ENCODE measurements around the gene ARHGAP11A.

ARHGAP11A gene

DNA sequence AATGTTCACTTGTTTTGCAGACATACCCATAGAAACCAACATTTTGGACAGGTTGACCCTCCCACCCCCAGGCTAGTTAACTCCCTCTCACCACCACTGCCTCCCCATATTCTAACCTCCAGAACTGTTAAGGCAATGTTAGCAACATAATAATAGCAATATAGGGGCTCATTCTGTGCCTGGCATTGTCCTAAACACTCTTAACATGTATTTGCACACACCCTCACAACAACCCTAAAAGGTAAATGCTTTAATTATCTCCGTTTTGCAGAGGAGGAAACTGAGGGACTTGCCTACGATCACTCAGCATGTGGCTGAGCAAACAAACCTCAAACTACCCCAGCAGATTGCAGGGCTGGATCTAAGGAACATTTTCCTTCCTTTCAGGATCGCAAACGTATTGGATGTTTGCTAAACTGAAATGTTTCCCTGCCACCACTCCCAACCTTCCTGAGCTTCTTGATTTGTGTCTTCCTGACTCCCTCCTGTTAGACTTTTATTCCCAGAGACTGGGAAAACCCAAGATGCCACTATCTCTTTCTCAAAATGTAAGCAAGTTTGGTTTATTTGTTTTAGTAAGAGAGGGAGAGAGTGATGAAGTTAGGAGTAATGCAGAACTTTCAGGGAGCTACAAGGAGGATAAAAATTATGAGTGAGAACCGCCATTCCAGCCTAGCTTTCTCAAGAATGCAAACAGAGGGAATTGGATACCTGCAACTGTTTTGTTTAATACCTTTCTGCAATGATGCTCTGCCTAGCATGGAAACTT, 27.5 kb downstream of the ARHGAP11A start:
- Mint-ChIP-seq H3K9me3 (no peaks in the 10 kb centered on the region), H3K27ac (no peak overlapping the region), H3K36me3 (ENCODE audit: low read depth) (no peaks in the 10 kb centered on the region), H3K4me3 (no peak overlapping the region), H3K4me1 (ENCODE audit: low read depth) (peaks cover 6% of the 10 kb centered on the region), H3K27me3 (peaks cover 9% of the 10 kb centered on the region)
- intact Hi-C loops (cut with micrococcal nuclease), result no loop called here

DNA sequence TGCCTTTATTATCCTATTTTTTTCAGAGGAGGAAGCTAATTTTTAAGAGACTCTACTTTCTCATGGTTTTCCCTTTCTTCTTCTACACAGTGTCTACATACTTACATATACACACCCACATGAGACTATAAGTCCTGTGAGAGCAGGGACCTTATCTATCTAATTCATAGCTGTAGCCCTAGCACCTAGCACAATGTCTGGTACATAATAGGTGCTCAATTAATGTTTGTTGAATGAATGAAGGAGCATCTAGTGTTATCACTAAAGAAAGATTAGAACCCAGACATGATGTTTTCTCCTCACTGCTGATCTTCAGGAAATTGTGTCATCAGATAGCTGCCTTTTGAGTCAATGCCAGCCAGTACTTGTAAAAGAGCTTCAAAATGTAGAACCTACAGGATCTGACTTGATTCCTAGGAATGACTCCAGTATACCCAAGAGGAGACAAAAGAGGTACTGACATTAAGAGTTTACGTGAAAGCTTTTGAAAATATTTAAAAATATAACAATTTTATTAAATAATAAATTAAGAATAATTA, 28.7 kb downstream of the ARHGAP11A start:
- Mint-ChIP-seq H3K9me3 (no peaks in the 10 kb centered on the region), H3K27me3 (peaks cover 9% of the 10 kb centered on the region), H3K36me3 (ENCODE audit: low read depth) (peaks cover 4% of the 10 kb centered on the region)

GRCh38 chr15:32646291-32646690, 31.0 kb downstream of the ARHGAP11A start:
- H3K4me1 Mint-ChIP-seq (ENCODE audit: low read depth), result peaks cover 6% of the 10 kb centered on the region
- H3K9me3 Mint-ChIP-seq, result no peaks in the 10 kb centered on the region
- no peak overlapping the region for H3K27ac Mint-ChIP-seq
- peaks cover 4% of the 10 kb centered on the region for H3K36me3 Mint-ChIP-seq (ENCODE audit: low read depth)
- H3K4me3 Mint-ChIP-seq, result no peak overlapping the region
- intact Hi-C loops (cut with micrococcal nuclease), result no loop called here
- H3K27me3 Mint-ChIP-seq, result peaks cover 7% of the 10 kb centered on the region

More for the DNA sequence above, 28.7 kb downstream of the ARHGAP11A start:
- intact Hi-C loops (cut with micrococcal nuclease), result no loop called here
- peaks cover 6% of the 10 kb centered on the region for H3K4me1 Mint-ChIP-seq (ENCODE audit: low read depth)
- no peak overlapping the region for H3K27ac Mint-ChIP-seq
- H3K4me3 Mint-ChIP-seq, result no peak overlapping the region

GRCh38 chr15:32649342-32649741, 34.0 kb downstream of the ARHGAP11A start:
- no peak overlapping the region for H3K27ac Mint-ChIP-seq
- H3K4me3 Mint-ChIP-seq, result no peak overlapping the region
- H3K27me3 Mint-ChIP-seq, result no peaks in the 10 kb centered on the region
- intact Hi-C loops (cut with micrococcal nuclease), result no loop called here
- H3K36me3 Mint-ChIP-seq (ENCODE audit: low read depth), result peaks cover 4% of the 10 kb centered on the region
- H3K9me3 Mint-ChIP-seq, result no peaks in the 10 kb centered on the region
- H3K4me1 Mint-ChIP-seq (ENCODE audit: low read depth), result no peaks in the 10 kb centered on the region

- Mint-ChIP-seq H3K36me3 (ENCODE audit: low read depth) (peaks cover 4% of the 10 kb centered on the region), H3K4me3 (no peak overlapping the region), H3K9me3 (no peaks in the 10 kb centered on the region), H3K27ac (no peak overlapping the region), H3K27me3 (no peaks in the 10 kb centered on the region), H3K4me1 (ENCODE audit: low read depth) (no peaks in the 10 kb centered on the region)
- intact Hi-C loops (cut with micrococcal nuclease), result no loop called here
Measured at GRCh38 chr15:32651229-32651837, 36.0 kb downstream of the ARHGAP11A start.

DNA sequence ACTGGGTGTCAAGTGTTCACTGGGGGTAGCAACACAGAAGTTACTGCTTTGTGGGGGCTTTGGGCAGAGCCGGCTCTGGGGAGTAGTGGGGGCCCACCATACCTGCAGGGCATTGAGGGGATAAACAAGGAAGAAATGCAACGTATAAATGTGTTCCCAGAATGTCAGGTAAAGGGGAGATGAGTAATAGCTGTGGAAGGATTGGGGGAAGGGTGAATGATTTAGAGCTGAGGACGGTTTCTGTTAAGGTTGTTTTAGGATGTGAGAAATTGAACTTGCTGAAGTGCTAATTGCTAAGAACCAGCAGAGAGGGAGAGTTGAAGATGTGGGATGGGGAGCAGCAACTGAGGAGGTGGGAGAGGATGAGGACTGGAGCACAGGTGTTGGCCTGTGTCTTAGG, 36.9 kb downstream of the ARHGAP11A start:
- no peaks in the 10 kb centered on the region for H3K4me1 Mint-ChIP-seq (ENCODE audit: low read depth)
- no peaks in the 10 kb centered on the region for H3K9me3 Mint-ChIP-seq
- H3K36me3 Mint-ChIP-seq (ENCODE audit: low read depth), result peaks cover 4% of the 10 kb centered on the region
- no peaks in the 10 kb centered on the region for H3K27me3 Mint-ChIP-seq
- H3K27ac Mint-ChIP-seq, result no peak overlapping the region
- H3K4me3 Mint-ChIP-seq, result no peak overlapping the region
- intact Hi-C loops (cut with micrococcal nuclease), result no loop called here

DNA sequence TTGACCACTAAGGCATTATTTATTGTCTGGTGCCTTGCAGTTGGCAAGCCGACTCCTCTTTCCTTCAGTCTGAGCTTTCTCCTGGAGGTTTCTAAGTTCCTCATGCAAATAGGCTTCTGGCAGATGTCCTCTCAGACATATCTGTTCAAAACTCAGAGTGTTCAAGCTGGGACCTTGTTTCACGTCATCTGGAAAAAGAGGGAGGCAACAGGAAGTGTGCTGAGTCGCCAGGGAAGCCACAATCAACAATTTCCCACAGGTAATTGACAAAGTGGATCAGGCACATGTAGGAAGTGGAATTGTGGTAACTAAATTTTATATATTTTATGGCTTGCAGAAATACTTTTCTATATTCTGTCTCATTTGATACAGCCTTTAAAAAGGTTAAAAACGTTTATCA, 40.8 kb downstream of the ARHGAP11A start:
- Mint-ChIP-seq H3K4me3 (no peak overlapping the region), H3K27me3 (no peaks in the 10 kb centered on the region), H3K27ac (no peak overlapping the region), H3K36me3 (ENCODE audit: low read depth) (no peaks in the 10 kb centered on the region), H3K4me1 (ENCODE audit: low read depth) (no peaks in the 10 kb centered on the region), H3K9me3 (no peaks in the 10 kb centered on the region)
- intact Hi-C loops (cut with micrococcal nuclease), result no loop called here

GRCh38 chr15:32656496-32656895, 41.2 kb downstream of the ARHGAP11A start:
- intact Hi-C loops (cut with micrococcal nuclease), result no loop called here
- no peak overlapping the region for H3K27ac Mint-ChIP-seq
- H3K27me3 Mint-ChIP-seq, result no peaks in the 10 kb centered on the region
- no peaks in the 10 kb centered on the region for H3K9me3 Mint-ChIP-seq
- H3K4me1 Mint-ChIP-seq (ENCODE audit: low read depth), result no peaks in the 10 kb centered on the region
- H3K36me3 Mint-ChIP-seq (ENCODE audit: low read depth), result no peaks in the 10 kb centered on the region
- no peak overlapping the region for H3K4me3 Mint-ChIP-seq

DNA sequence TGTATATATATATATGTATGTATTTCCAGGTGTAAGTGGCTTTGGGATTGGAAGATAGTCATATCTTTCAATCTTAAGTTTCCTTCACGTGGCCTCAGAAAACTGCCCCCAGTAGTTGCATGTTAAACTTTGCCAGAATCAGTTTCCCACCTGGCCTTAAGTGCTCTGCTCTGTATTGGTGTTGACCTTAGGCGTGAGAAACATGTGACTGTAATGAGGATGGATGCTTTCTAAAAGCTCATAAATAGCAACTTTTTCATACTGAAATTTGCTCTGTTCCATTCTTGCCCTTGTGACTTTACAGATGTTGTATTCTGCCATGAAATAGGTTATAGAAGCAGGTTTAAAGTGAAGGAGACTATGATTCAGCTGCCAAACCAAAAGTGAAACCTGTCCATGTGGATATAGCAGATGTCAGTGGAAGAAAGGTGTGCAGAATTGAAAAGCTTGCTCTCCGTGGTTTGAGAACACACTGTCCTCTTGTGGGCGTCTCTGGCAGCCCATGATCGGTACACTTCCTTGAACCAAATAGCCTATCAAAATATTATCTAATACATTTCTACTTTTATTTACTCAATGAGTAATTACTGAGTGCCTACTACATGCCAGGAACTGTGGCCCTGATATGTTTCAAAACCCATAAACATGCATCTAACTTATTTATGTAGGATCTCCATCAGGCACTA, 42.0 kb downstream of the ARHGAP11A start:
- intact Hi-C loops (cut with micrococcal nuclease), result no loop called here
- Mint-ChIP-seq H3K27ac (no peak overlapping the region), H3K9me3 (no peaks in the 10 kb centered on the region), H3K27me3 (no peaks in the 10 kb centered on the region), H3K36me3 (ENCODE audit: low read depth) (no peaks in the 10 kb centered on the region), H3K4me3 (no peak overlapping the region), H3K4me1 (ENCODE audit: low read depth) (no peaks in the 10 kb centered on the region)

DNA sequence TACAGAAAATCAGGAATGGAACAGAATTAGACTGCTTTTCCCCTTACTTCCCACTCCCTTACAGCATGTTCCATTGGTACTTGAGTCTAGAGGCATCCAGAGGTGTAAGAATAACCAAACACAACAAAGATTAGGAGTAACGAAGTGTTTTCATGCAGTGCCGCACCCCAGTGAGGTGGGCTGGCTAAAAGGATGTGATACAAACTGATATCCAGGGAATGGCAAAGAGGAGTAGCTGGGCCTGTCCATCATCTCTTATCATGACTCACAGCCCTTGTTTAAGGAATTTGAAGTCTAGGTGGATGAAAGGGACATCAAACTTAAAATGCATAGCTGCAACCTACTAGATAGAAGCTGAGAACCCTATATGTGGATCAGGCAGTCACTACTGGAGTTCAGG, 42.6 kb downstream of the ARHGAP11A start:
- intact Hi-C loops (cut with micrococcal nuclease), result no loop called here
- Mint-ChIP-seq H3K9me3 (no peaks in the 10 kb centered on the region), H3K27ac (no peak overlapping the region), H3K27me3 (no peaks in the 10 kb centered on the region), H3K36me3 (ENCODE audit: low read depth) (no peaks in the 10 kb centered on the region), H3K4me1 (ENCODE audit: low read depth) (peaks cover 5% of the 10 kb centered on the region), H3K4me3 (no peak overlapping the region)

DNA sequence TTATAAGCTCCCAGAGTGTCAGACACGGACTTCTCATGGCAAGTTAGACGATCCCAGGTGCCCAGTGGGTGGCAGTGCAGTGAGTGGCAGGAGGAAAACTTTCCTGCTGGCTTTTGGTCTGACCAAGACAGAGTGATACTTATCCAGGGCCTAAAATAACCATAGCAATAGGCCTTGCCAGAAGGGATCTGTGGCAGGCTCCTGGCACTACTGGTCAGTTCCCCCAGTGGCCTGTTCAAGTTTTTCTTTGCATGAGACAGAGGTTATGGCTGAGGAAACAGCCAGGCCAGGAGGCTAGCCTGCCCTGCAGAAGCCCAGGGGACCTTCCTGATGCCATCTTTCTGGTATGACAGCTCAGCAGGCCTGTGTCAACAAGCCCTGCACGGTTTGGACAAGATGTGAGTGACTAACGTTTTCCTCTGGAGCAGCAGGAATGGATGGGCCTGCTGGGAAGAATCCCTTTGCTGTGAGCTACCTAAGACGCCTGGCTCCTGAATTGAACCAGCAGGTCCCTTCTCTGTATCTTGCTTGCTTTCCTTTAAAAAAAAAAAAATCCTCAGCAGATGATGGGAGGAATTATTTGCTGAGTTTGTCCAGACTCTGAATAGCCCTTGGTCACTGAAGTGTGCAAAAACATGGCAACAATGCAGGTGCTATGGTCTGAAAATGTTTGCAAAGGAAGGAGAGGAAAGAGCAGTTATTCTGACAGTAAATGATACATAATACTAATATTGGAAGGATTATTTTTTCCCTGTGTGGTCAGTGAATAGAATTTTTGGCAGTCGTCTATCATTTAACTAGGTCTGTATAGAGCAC, 44.2 kb downstream of the ARHGAP11A start:
- intact Hi-C loops (cut with micrococcal nuclease), result loop anchor here (10.0 kb wide), 2 partner anchors 65 to 185 kb away; no protein-coding TSS in a partner anchor
- peaks cover 5% of the 10 kb centered on the region for H3K4me1 Mint-ChIP-seq (ENCODE audit: low read depth)
- H3K36me3 Mint-ChIP-seq (ENCODE audit: low read depth), result no peaks in the 10 kb centered on the region

GRCh38 chr15:32663671-32664070, 48.4 kb downstream of the ARHGAP11A start:
- intact Hi-C loops (cut with micrococcal nuclease), result loop anchor here (2.0 to 10.0 kb wide), 5 partner anchors 61 to 469 kb away; no protein-coding TSS in a partner anchor
- no peaks in the 10 kb centered on the region for H3K36me3 Mint-ChIP-seq (ENCODE audit: low read depth)
- no peak overlapping the region for H3K4me3 Mint-ChIP-seq
- H3K27ac Mint-ChIP-seq, result no peak overlapping the region
- H3K9me3 Mint-ChIP-seq, result no peaks in the 10 kb centered on the region
- no peaks in the 10 kb centered on the region for H3K27me3 Mint-ChIP-seq
- H3K4me1 Mint-ChIP-seq (ENCODE audit: low read depth), result peaks cover 5% of the 10 kb centered on the region

More for the DNA sequence above, 44.2 kb downstream of the ARHGAP11A start:
- Mint-ChIP-seq H3K27ac (no peak overlapping the region), H3K9me3 (no peaks in the 10 kb centered on the region), H3K27me3 (no peaks in the 10 kb centered on the region), H3K4me3 (no peak overlapping the region)

DNA sequence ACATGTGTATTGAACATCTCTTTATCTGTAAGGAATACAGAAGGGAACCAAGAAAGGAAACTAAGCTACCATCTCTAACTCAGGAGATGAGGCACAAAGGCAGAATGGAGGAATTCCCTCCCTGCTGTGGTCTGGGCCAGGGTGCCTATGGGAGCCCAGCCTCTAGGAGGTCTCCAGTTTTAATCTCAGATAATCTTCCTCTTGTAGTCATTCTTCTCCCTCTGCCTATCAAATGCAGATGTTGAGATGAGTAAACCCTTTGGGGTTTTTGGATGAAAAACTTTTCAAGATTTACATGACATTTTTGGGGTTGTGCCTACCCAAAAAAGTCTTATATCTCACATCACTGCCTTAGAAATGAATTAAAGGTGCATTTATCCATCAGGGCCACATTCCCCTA, 49.5 kb downstream of the ARHGAP11A start:
- Mint-ChIP-seq H3K4me3 (no peak overlapping the region), H3K27ac (no peak overlapping the region), H3K9me3 (no peaks in the 10 kb centered on the region), H3K27me3 (no peaks in the 10 kb centered on the region), H3K36me3 (ENCODE audit: low read depth) (no peaks in the 10 kb centered on the region), H3K4me1 (ENCODE audit: low read depth) (peaks cover 5% of the 10 kb centered on the region)
- intact Hi-C loops (cut with micrococcal nuclease), result loop anchor here (10.0 kb wide), 2 partner anchors 60 to 180 kb away; no protein-coding TSS in a partner anchor

Measured in dendritic cell treated with granulocyte-macrophage colony-stimulating factor and Interleukin-4, amounts not matched to agents 40 ng/mL and 50 ng/mL, for 4 days (primary cell).